KMS-11 (cell line): ENCODE measurements around the gene XRCC5.

Source experiments
- H2AFZ ChIP-seq: fragments of 200-600 bp; sonication (generic); 2 replicates; pipeline ENCODE4 v1.6.1; 2016; ENCODE audit warnings: antibody characterized with exemption, mixed run types, low read depth
- H3K27ac ChIP-seq: fragments of 200-600 bp; sonication (generic); 2 replicates; pipeline ENCODE4 v1.6.1; 2016; ENCODE audit warnings: mild to moderate bottlenecking, mixed run types
- H3K27me3 ChIP-seq: fragments of 200-600 bp; sonication (generic); 2 replicates; pipeline ENCODE4 v1.6.1; 2017; ENCODE audit warnings: mild to moderate bottlenecking, low read depth, mixed run types, moderate library complexity; ENCODE audit not compliant: insufficient read depth
- H3K36me3 ChIP-seq: fragments of 200-600 bp; sonication (generic); 2 replicates; pipeline ENCODE4 v1.6.1; 2017; ENCODE audit warnings: mild to moderate bottlenecking, mixed run types; ENCODE audit not compliant: insufficient read depth
- H3K4me1 ChIP-seq: fragments of 200-600 bp; sonication (generic); 2 replicates; pipeline ENCODE4 v1.6.1; 2016; ENCODE audit warnings: mild to moderate bottlenecking, low read depth, mixed run types; ENCODE audit not compliant: poor library complexity, severe bottlenecking
- H3K4me2 ChIP-seq: fragments of 200-600 bp; sonication (generic); 2 replicates; pipeline ENCODE4 v1.7.0; 2016; ENCODE audit warnings: mild to moderate bottlenecking, mixed run types
- H3K4me3 ChIP-seq: fragments of 200-600 bp; sonication (generic); IDR thresholded peaks from 2 replicates; pipeline ENCODE4 v1.6.1; 2017; ENCODE audit warnings: low read depth, low read length, mixed read lengths; ENCODE audit not compliant: insufficient read depth
- H3K79me2 ChIP-seq: fragments of 200-600 bp; sonication (generic); 2 replicates; pipeline ENCODE4 v1.6.1; 2016; ENCODE audit warnings: low read depth, mixed run types; ENCODE audit not compliant: insufficient read depth
- H3K9ac ChIP-seq: fragments of 200-600 bp; sonication (generic); 2 replicates; pipeline ENCODE4 v1.6.1; 2016; ENCODE audit warnings: mild to moderate bottlenecking, mixed run types
- H4K20me1 ChIP-seq: fragments of 200-600 bp; sonication (generic); 2 replicates; pipeline ENCODE4 v1.6.1; 2016; ENCODE audit warnings: mild to moderate bottlenecking, mixed run types; ENCODE audit not compliant: insufficient read depth
- TF ChIP-seq, protein P1 (sequence below): fragments of 200-600 bp; sonication (generic); conservative IDR thresholded peaks from 2 replicates; pipeline ENCODE4 v1.6.1; 2017; ENCODE audit warnings: low read depth, mild to moderate bottlenecking, antibody characterized with exemption, low read length, moderate library complexity, mixed read lengths

XRCC5 gene

DNA sequence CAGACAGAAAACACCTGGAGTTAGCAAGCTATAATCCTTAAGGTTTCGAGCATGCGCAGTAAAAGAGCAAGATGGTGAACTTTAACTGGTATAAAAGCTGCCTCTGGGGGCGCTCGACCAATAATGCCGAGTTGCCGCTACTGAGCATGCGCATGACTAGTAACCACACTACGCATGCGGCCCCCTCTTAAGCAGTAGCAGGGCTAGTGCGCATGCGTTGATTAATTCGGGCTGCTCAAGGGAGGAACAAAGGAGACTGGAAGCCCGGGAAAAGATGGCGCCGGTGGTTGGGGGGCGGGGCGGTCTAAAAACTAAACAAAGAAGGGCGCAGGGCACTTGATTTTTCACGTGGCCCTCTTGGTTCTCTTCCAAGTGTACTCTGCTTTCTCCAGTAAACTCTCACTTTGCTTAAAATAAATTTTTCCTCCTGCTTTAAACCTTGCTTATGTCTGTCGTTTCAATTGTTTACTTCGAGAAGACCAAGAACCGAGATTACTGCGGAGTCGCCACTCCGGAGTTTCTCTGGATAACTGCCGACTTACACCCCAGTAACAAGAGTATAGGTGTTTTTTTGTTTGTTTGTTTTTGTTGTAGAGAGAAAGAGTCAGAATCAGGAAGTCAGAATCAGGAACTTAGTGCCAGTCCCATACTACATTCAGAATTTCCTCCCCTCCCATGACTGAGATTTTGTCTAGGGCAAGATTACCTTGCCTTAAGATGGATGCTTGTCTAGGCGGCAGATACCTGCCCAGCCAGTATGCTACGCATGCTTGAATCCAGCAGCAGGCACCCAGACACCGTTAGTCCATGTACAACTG lies 5.8 kb downstream of the XRCC5 start:
- peak overlapping the region; percentile 44 for H2AFZ ChIP-seq
- H3K4me1 ChIP-seq: peaks cover 82% of the 10 kb centered on the region
- no peaks in the 10 kb centered on the region for H4K20me1 ChIP-seq
- peaks cover 17% of the 10 kb centered on the region; the same call in 1 of the 2 replicates for H3K36me3 ChIP-seq
- peak overlapping the region; percentile 76 for H3K4me3 ChIP-seq
- TF ChIP-seq, protein P1, sequence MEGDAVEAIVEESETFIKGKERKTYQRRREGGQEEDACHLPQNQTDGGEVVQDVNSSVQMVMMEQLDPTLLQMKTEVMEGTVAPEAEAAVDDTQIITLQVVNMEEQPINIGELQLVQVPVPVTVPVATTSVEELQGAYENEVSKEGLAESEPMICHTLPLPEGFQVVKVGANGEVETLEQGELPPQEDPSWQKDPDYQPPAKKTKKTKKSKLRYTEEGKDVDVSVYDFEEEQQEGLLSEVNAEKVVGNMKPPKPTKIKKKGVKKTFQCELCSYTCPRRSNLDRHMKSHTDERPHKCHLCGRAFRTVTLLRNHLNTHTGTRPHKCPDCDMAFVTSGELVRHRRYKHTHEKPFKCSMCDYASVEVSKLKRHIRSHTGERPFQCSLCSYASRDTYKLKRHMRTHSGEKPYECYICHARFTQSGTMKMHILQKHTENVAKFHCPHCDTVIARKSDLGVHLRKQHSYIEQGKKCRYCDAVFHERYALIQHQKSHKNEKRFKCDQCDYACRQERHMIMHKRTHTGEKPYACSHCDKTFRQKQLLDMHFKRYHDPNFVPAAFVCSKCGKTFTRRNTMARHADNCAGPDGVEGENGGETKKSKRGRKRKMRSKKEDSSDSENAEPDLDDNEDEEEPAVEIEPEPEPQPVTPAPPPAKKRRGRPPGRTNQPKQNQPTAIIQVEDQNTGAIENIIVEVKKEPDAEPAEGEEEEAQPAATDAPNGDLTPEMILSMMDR: peak; percentile 94
- peak overlapping the region; percentile 72 for H3K27ac ChIP-seq
- H3K4me2 ChIP-seq: peak overlapping the region; percentile 97
- H3K79me2 ChIP-seq: peaks cover 75% of the 10 kb centered on the region
- H3K9ac ChIP-seq: peak overlapping the region; percentile 50; the same call in 1 of the 2 replicates
- H3K27me3 ChIP-seq: no peaks in the 10 kb centered on the region

DNA sequence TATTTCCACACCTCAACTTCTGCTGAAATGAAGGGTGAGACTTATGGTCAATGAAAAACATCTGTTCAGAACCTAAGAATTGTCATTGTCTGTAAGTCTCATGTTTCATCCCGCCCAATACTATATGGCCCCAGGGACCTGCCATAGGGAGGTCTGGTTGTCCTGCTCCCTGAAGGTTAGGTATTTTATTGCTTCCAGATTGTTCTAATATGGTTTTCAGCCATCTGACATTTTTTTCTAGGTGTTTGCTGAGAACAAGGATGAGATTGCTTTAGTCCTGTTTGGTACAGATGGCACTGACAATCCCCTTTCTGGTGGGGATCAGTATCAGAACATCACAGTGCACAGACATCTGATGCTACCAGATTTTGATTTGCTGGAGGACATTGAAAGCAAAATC lies 7.3 kb downstream of the XRCC5 start:
- Histone ChIP-seq H2AFZ (no peak overlapping the region), H3K4me1 (peaks cover 81% of the 10 kb centered on the region), H3K4me3 (no peak overlapping the region), H3K79me2 (peaks cover 74% of the 10 kb centered on the region), H3K27ac (no peak overlapping the region), H3K9ac (no peak overlapping the region), H3K36me3 (peaks cover 17% of the 10 kb centered on the region; the same call in 1 of the 2 replicates), H4K20me1 (no peaks in the 10 kb centered on the region), H3K27me3 (no peaks in the 10 kb centered on the region), H3K4me2 (no peak overlapping the region)
- TF ChIP-seq, protein P1: no peak

DNA sequence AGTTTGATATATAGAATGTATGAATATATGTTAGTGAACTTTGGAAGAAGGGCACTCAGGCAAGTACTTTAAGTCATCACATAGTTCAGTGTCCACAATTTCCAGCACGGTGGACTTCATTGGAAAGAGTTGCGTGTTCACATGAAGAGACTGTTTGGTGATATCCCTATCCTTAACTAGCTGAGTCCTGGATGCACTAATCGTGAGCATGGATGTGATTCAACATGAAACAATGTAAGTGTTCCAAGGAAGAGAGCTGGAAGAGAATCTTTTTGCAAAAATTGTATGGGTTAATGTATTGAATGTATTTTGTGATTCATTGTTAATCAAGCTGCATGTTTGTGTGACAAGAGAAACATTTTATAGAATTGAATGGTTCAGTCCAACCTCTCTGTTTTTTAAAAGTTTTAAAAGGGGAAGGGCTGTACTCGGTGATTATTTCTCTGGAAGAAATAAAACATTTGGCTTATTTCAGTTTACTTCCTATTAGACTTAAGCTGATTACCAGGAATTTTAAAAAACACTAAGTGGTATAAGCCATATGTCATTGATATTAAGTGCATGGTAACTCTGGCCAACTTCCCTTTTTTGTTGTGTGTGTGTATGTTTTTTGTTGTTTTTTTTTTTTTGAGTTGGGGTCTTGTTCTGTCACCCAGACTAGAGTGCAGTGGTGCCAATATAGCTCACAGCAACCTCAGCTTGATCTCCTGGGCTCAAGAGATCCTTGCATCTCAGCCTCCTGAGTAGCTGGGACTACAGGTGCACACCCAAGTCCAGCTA lies 8.6 kb downstream of the XRCC5 start:
- Histone ChIP-seq H3K4me1 (peaks cover 68% of the 10 kb centered on the region), H2AFZ (no peak overlapping the region), H3K4me2 (no peak overlapping the region), H3K27me3 (no peaks in the 10 kb centered on the region), H3K36me3 (peaks cover 17% of the 10 kb centered on the region; the same call in 1 of the 2 replicates), H4K20me1 (no peaks in the 10 kb centered on the region), H3K4me3 (no peak overlapping the region), H3K27ac (no peak overlapping the region), H3K9ac (no peak overlapping the region), H3K79me2 (peaks cover 74% of the 10 kb centered on the region)
- TF ChIP-seq, protein P1: no peak

DNA sequence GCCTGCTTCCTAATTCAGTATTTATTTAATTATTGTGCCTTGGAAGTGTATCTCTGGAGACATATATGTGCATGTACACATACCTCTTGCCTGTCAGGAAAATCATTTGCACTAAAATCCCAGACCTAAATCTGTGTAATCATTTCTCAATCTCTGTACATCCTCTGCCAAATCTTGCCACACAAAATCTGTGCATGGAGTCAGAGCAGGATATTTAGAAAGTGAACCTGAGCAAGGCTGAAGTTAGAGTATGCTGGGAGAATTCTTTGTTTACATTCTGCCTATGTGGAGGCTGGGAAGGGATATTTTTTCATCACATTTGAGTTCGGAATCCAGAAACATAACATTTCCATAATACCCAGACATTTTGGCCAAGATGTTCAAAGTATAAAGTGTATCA lies 9.3 kb downstream of the XRCC5 start:
- Histone ChIP-seq H3K4me2 (no peak overlapping the region), H3K36me3 (peaks cover 17% of the 10 kb centered on the region; the same call in 1 of the 2 replicates), H4K20me1 (no peaks in the 10 kb centered on the region; the same call in 1 of the 2 replicates), H3K4me1 (peaks cover 61% of the 10 kb centered on the region), H3K9ac (no peak overlapping the region), H3K27me3 (no peaks in the 10 kb centered on the region), H3K4me3 (no peak overlapping the region), H2AFZ (no peak overlapping the region), H3K79me2 (peaks cover 81% of the 10 kb centered on the region), H3K27ac (no peak overlapping the region)
- TF ChIP-seq, protein P1: no peak
